ENCODE data around the gene TSPYL1. TPM values are rescaled to one million over a fixed set of nuclear protein-coding genes. Genes with fewer than 3 reads are reported as not detected.
"Not testable (repeated sequence)": the region's sequence is repeated elsewhere in the genome, so short reads cannot be mapped to it uniquely, and the experiment has no call there.

TSPYL1 gene
- total and polyA plus RNA-seq, 9 donors, result 41.9 to 65.8 (median 53.8) TPM

DNA sequence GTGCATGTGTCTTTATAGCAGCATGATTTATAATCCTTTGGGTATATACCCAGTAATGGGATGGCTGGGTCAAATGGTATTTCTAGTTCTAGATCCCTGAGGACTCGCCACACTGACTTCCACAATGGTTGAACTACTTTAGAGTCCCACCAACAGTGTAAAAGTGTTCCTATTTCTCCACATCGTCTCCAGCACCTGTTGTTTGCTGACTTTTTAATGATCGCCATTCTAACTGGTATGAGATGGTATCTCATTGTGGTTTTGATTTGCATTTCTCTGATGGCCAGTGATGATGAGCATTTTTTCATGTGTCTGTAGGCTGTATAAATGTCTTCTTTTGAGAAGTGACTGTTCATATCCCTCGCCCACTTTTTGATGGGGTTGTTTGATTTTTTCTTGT, 5.3 kb upstream of the TSPYL1 start:
- DNase-seq; H3K27me3 ChIP-seq (ENCODE audit: control insufficient read depth, insufficient read depth, low read length); H3K9me3 ChIP-seq (replicated peaks; ENCODE audit: control insufficient read depth, low read depth, low read length); H3K4me3 ChIP-seq (ENCODE audit: low read length); H3K4me1 ChIP-seq (ENCODE audit: control insufficient read depth, insufficient read depth, low read length); H3K36me3 ChIP-seq (ENCODE audit: control insufficient read depth, insufficient read depth, low read length); H3K27ac ChIP-seq (ENCODE audit: low read length): not testable (repeated sequence)
- WGBS (ENCODE audit: insufficient coverage), result no CpG with 5 or more reads among the region's 4 CpGs

GRCh38 chr6:116283191-116283590, 3.5 kb upstream of the TSPYL1 start:
- no CpG with 5 or more reads among the region's 1 CpG for WGBS (ENCODE audit: insufficient coverage)
- Histone ChIP-seq H3K9me3 (replicated peaks; ENCODE audit: control insufficient read depth, low read depth, low read length) (no peaks in the 10 kb centered on the region), H3K4me3 (ENCODE audit: low read length) (no peak overlapping the region), H3K27ac (ENCODE audit: low read length) (no peak overlapping the region), H3K4me1 (ENCODE audit: control insufficient read depth, insufficient read depth, low read length) (peaks cover 15% of the 10 kb centered on the region), H3K27me3 (ENCODE audit: control insufficient read depth, insufficient read depth, low read length) (no peaks in the 10 kb centered on the region), H3K36me3 (ENCODE audit: control insufficient read depth, insufficient read depth, low read length) (peaks cover 4% of the 10 kb centered on the region)
- DNase-seq, result no peak

DNA sequence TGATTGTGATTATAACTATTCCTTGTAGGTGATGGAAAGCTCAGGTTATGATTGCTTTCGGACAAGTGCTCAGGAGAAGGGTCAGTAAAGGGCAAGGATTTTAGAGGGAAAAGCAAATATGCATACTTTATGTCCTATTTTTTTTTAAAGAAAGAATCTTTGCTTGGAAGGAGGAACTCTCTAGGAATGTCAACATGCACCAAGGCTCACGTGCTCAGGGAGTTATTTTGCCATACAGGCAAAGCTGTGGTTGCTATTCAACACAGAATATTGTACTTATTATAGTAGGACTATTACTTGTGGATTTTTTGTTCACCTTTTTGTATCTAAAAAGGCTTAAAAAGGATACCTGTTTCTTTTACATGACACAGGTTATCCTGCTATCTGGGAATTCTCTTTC, 3.0 kb upstream of the TSPYL1 start:
- no peaks in the 10 kb centered on the region for H3K9me3 ChIP-seq (replicated peaks; ENCODE audit: control insufficient read depth, low read depth, low read length)
- no peaks in the 10 kb centered on the region for H3K27me3 ChIP-seq (ENCODE audit: control insufficient read depth, insufficient read depth, low read length)
- H3K4me3 ChIP-seq (ENCODE audit: low read length), result no peak overlapping the region
- peaks cover 9% of the 10 kb centered on the region for H3K36me3 ChIP-seq (ENCODE audit: control insufficient read depth, insufficient read depth, low read length)
- no CpG with 5 or more reads among the region's 2 CpGs for WGBS (ENCODE audit: insufficient coverage)
- peaks cover 20% of the 10 kb centered on the region for H3K4me1 ChIP-seq (ENCODE audit: control insufficient read depth, insufficient read depth, low read length)
- no peak overlapping the region for H3K27ac ChIP-seq (ENCODE audit: low read length)
- no peak for DNase-seq

GRCh38 chr6:116280933-116281316, 1.2 kb upstream of the TSPYL1 start:
- no peak for DNase-seq
- H3K27ac ChIP-seq (ENCODE audit: low read length), result no peak overlapping the region
- H3K9me3 ChIP-seq (replicated peaks; ENCODE audit: control insufficient read depth, low read depth, low read length), result no peaks in the 10 kb centered on the region
- 94% methylated on average over 3 of the region's 5 CpGs for WGBS (ENCODE audit: insufficient coverage)
- peaks cover 9% of the 10 kb centered on the region for H3K36me3 ChIP-seq (ENCODE audit: control insufficient read depth, insufficient read depth, low read length)
- H3K4me1 ChIP-seq (ENCODE audit: control insufficient read depth, insufficient read depth, low read length), result peaks cover 25% of the 10 kb centered on the region
- H3K4me3 ChIP-seq (ENCODE audit: low read length), result no peak overlapping the region
- no peaks in the 10 kb centered on the region for H3K27me3 ChIP-seq (ENCODE audit: control insufficient read depth, insufficient read depth, low read length)

DNA sequence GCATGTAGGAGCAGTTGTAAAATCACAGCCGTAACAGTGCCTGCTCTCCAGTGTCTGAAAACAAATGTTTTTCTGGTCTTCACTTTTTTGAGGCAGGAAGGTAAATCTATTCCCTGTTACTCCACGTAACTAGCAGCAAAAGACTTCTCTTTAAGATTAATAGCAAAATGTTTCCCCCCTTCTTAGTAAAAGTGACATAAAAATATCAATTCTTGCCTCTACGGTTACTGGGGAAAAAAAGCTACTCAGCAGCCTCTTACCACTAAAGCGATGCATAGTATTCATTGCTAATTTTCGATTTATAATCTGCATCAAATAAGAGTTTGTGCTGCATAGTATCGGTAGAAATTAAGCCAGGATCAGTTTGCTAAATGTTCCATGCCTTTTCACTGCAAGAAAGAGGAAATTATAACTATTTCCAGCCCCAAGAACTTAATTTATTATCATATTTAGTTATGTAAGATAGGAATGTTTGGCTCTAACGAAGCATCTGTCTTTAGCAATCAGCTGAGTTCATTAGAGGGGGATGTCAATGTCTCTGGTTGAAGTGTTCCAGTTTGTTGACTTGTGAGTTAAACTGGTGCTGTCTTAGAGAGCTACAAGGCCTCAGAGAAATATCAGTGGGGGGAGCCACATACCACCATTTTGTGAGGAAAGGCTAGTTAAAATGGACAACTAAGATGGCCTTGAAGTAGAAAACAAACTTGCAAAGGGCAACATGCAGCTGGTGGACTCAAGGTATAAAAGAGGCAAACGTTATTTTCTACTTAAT, 617 bp upstream of the TSPYL1 start:
- Histone ChIP-seq H3K4me3 (ENCODE audit: low read length) (peak overlapping the region; percentile 90), H3K9me3 (replicated peaks; ENCODE audit: control insufficient read depth, low read depth, low read length) (no peaks in the 10 kb centered on the region), H3K27ac (ENCODE audit: low read length) (peak overlapping the region; percentile 100), H3K4me1 (ENCODE audit: control insufficient read depth, insufficient read depth, low read length) (peaks cover 25% of the 10 kb centered on the region), H3K27me3 (ENCODE audit: control insufficient read depth, insufficient read depth, low read length) (no peaks in the 10 kb centered on the region), H3K36me3 (ENCODE audit: control insufficient read depth, insufficient read depth, low read length) (peaks cover 9% of the 10 kb centered on the region)
- DNase-seq, result peak; percentile 20
- 49% methylated on average over 2 of the region's 8 CpGs for WGBS (ENCODE audit: insufficient coverage)

DNA sequence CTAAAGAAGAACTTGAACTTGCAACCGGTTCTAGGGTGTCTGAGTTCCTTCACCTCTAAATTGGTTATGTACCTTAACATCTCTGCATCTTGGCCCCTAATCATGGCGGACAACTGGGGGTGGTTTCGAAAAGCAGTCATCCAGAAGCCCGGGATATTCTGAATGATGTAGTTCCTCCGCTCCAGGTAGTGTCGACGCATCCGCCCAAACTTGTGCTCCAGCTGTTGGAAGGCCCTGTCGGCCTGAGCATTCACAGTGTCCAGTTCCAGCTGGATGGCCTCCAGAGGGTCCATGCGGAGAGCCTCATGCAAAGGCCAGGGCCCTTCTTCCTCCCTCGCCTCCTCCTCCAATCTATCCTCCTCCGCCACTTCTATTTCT, 887 bp downstream of the TSPYL1 start:
- H3K36me3 ChIP-seq (ENCODE audit: control insufficient read depth, insufficient read depth, low read length), result peaks cover 9% of the 10 kb centered on the region
- WGBS (ENCODE audit: insufficient coverage), result 16% methylated on average over 11 of the region's 12 CpGs
- H3K4me3 ChIP-seq (ENCODE audit: low read length), result peak overlapping the region; percentile 90
- peaks cover 25% of the 10 kb centered on the region for H3K4me1 ChIP-seq (ENCODE audit: control insufficient read depth, insufficient read depth, low read length)
- H3K27ac ChIP-seq (ENCODE audit: low read length), result peak overlapping the region; percentile 100
- DNase-seq, result peak; percentile 90
- H3K9me3 ChIP-seq (replicated peaks; ENCODE audit: control insufficient read depth, low read depth, low read length), result no peaks in the 10 kb centered on the region
- H3K27me3 ChIP-seq (ENCODE audit: control insufficient read depth, insufficient read depth, low read length), result no peaks in the 10 kb centered on the region

- no peak for DNase-seq
- Histone ChIP-seq H3K36me3 (ENCODE audit: control insufficient read depth, insufficient read depth, low read length) (peaks cover 9% of the 10 kb centered on the region), H3K9me3 (replicated peaks; ENCODE audit: control insufficient read depth, low read depth, low read length) (no peaks in the 10 kb centered on the region), H3K27ac (ENCODE audit: low read length) (peak overlapping the region; percentile 100), H3K4me3 (ENCODE audit: low read length) (peak overlapping the region; percentile 90), H3K27me3 (ENCODE audit: control insufficient read depth, insufficient read depth, low read length) (no peaks in the 10 kb centered on the region), H3K4me1 (ENCODE audit: control insufficient read depth, insufficient read depth, low read length) (peaks cover 25% of the 10 kb centered on the region)
- 98% methylated on average over 7 of the region's 11 CpGs for WGBS (ENCODE audit: insufficient coverage)
Measured at GRCh38 chr6:116278481-116278829, 1.3 kb downstream of the TSPYL1 start.

- Histone ChIP-seq H3K4me3 (ENCODE audit: low read length) (peak overlapping the region; percentile 23), H3K36me3 (ENCODE audit: control insufficient read depth, insufficient read depth, low read length) (peaks cover 9% of the 10 kb centered on the region), H3K27me3 (ENCODE audit: control insufficient read depth, insufficient read depth, low read length) (no peaks in the 10 kb centered on the region), H3K4me1 (ENCODE audit: control insufficient read depth, insufficient read depth, low read length) (peaks cover 25% of the 10 kb centered on the region), H3K9me3 (replicated peaks; ENCODE audit: control insufficient read depth, low read depth, low read length) (no peaks in the 10 kb centered on the region), H3K27ac (ENCODE audit: low read length) (no peak overlapping the region)
- no peak for DNase-seq
- 71% methylated on average over 1 of the region's 3 CpGs for WGBS (ENCODE audit: insufficient coverage)
Measured at GRCh38 chr6:116277124-116277523, 2.6 kb downstream of the TSPYL1 start.

GRCh38 chr6:116271149-116271708, 8.5 kb downstream of the TSPYL1 start:
- Histone ChIP-seq H3K9me3 (replicated peaks; ENCODE audit: control insufficient read depth, low read depth, low read length) (no peaks in the 10 kb centered on the region), H3K4me3 (ENCODE audit: low read length) (no peak overlapping the region), H3K27ac (ENCODE audit: low read length) (no peak overlapping the region), H3K27me3 (ENCODE audit: control insufficient read depth, insufficient read depth, low read length) (no peaks in the 10 kb centered on the region), H3K36me3 (ENCODE audit: control insufficient read depth, insufficient read depth, low read length) (no peaks in the 10 kb centered on the region), H3K4me1 (ENCODE audit: control insufficient read depth, insufficient read depth, low read length) (no peaks in the 10 kb centered on the region)
- no peak for DNase-seq
- WGBS (ENCODE audit: insufficient coverage), result no CpG with 5 or more reads among the region's 2 CpGs

DNA sequence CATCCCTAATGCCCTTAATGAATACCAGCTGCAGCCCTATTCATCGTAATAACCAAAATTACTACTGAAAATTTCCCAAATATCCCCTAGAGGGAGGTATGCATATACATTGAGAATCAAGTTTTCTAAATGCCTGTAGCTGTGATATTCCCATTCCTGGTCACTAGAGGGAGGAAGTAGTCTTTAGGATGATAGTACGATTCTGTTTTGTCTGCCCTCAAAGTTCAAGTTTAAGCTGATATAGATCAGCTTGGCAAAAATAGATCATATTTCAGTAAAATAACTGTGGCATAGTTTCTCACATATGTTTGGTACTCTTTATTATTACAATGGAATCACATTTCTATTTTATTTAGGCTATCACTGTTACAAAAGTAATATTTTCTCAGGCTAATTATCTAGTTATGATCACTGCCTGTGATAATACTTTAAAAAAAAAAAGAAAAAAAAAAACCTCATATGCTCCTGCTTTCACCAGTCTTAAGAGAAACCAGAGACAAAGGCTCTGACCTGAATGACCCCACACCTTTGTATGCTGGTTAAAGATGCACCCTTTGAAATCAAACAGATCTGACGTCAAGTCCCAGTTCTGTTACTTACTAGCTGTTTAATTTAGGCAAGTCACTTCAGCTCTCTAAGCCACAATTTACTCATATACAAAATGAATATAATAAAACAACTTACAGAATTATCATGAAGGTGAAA, 11.0 kb downstream of the TSPYL1 start:
- no CpG with 5 or more reads among the region's 3 CpGs for WGBS (ENCODE audit: insufficient coverage)
- Histone ChIP-seq H3K4me3 (ENCODE audit: low read length) (no peak overlapping the region), H3K27me3 (ENCODE audit: control insufficient read depth, insufficient read depth, low read length) (no peaks in the 10 kb centered on the region), H3K36me3 (ENCODE audit: control insufficient read depth, insufficient read depth, low read length) (no peaks in the 10 kb centered on the region), H3K27ac (ENCODE audit: low read length) (no peak overlapping the region), H3K9me3 (replicated peaks; ENCODE audit: control insufficient read depth, low read depth, low read length) (peaks cover 2% of the 10 kb centered on the region), H3K4me1 (ENCODE audit: control insufficient read depth, insufficient read depth, low read length) (peaks cover 8% of the 10 kb centered on the region)
- peak; percentile 89 for DNase-seq

Data from muscle of leg (tissue), 11 donors.